ENCODE data around the gene KCNA2.

Gene KCNA2

DNA sequence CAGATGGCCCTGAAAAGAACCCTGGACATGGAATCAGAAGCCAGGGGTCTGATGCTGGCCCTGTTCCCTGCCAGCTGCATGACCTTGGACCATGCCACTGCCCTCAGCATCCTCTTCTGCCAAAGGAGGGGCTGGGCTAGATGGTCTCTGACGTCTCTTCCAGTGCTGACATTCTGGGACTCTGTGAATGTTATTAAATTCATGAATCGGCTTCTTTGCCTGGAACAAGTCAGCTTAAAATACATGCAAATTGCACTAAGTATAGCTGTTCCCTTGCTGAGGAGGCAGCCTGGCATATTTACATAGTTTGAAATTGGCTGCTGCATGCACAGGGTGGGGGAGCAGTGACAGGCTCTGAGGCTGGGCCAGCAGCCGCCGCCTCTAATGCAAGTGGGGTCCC is 23.8 kb downstream of the KCNA2 start:
- Histone ChIP-seq H3K79me2 (no peaks in the 10 kb centered on the region), H3K9me3 (ENCODE audit: control insufficient read depth, low read length) (no peaks in the 10 kb centered on the region), H3K4me3 (ENCODE audit: low read depth, low read length) (no peak overlapping the region), H3K4me1 (no peaks in the 10 kb centered on the region), H3K27me3 (ENCODE audit: control insufficient read depth, insufficient read depth, low read length) (no peaks in the 10 kb centered on the region), H2AFZ (no peak overlapping the region), H3K36me3 (ENCODE audit: control insufficient read depth, insufficient read depth, low read length) (no peaks in the 10 kb centered on the region), H3K27ac (no peak overlapping the region), H3K9ac (no peak overlapping the region), H3K4me2 (ENCODE audit: low read length) (no peak overlapping the region)
- no peak for TF ChIP-seq CTCF (IDR thresholded peaks at IDR 0.05)

- TF ChIP-seq CTCF (IDR thresholded peaks at IDR 0.05) = no peak
- H3K9ac ChIP-seq = no peak overlapping the region
- H3K79me2 ChIP-seq = no peaks in the 10 kb centered on the region
- H3K9me3 ChIP-seq (ENCODE audit: control insufficient read depth, low read length) = no peaks in the 10 kb centered on the region
- no peak overlapping the region for H3K4me3 ChIP-seq (ENCODE audit: low read depth, low read length)
- no peak overlapping the region for H3K27ac ChIP-seq
- H3K4me2 ChIP-seq (ENCODE audit: low read length) = no peak overlapping the region
- H3K27me3 ChIP-seq (ENCODE audit: control insufficient read depth, insufficient read depth, low read length) = no peaks in the 10 kb centered on the region
- H3K36me3 ChIP-seq (ENCODE audit: control insufficient read depth, insufficient read depth, low read length) = no peaks in the 10 kb centered on the region
- H3K4me1 ChIP-seq = no peaks in the 10 kb centered on the region
- H2AFZ ChIP-seq = no peak overlapping the region
These were observed 24.4 kb downstream of the KCNA2 start for GRCh38 chr1:110581682-110582145.

- H3K4me2 ChIP-seq (ENCODE audit: low read length) = no peak overlapping the region
- H3K27ac ChIP-seq = no peak overlapping the region
- no peak overlapping the region for H3K4me3 ChIP-seq (ENCODE audit: low read depth, low read length)
- no peak overlapping the region for H3K9ac ChIP-seq
- H3K4me1 ChIP-seq = no peaks in the 10 kb centered on the region
- H3K27me3 ChIP-seq (ENCODE audit: control insufficient read depth, insufficient read depth, low read length) = no peaks in the 10 kb centered on the region
- TF ChIP-seq CTCF (IDR thresholded peaks at IDR 0.05) = no peak
- H2AFZ ChIP-seq = no peak overlapping the region
- no peaks in the 10 kb centered on the region for H3K36me3 ChIP-seq (ENCODE audit: control insufficient read depth, insufficient read depth, low read length)
- no peaks in the 10 kb centered on the region for H3K79me2 ChIP-seq
- H3K9me3 ChIP-seq (ENCODE audit: control insufficient read depth, low read length) = no peaks in the 10 kb centered on the region
These were observed 25.9 kb downstream of the KCNA2 start for GRCh38 chr1:110580244-110580643.

- no peaks in the 10 kb centered on the region for H3K9me3 ChIP-seq (ENCODE audit: control insufficient read depth, low read length)
- no peak overlapping the region for H3K4me3 ChIP-seq (ENCODE audit: low read depth, low read length)
- H2AFZ ChIP-seq = no peak overlapping the region
- H3K9ac ChIP-seq = no peak overlapping the region
- no peaks in the 10 kb centered on the region for H3K36me3 ChIP-seq (ENCODE audit: control insufficient read depth, insufficient read depth, low read length)
- no peaks in the 10 kb centered on the region for H3K4me1 ChIP-seq
- H3K27me3 ChIP-seq (ENCODE audit: control insufficient read depth, insufficient read depth, low read length) = no peaks in the 10 kb centered on the region
- H3K4me2 ChIP-seq (ENCODE audit: low read length) = no peak overlapping the region
- no peak for TF ChIP-seq CTCF (IDR thresholded peaks at IDR 0.05)
- H3K27ac ChIP-seq = no peak overlapping the region
- no peaks in the 10 kb centered on the region for H3K79me2 ChIP-seq
These were observed 26.7 kb downstream of the KCNA2 start for GRCh38 chr1:110579460-110579859.

DNA sequence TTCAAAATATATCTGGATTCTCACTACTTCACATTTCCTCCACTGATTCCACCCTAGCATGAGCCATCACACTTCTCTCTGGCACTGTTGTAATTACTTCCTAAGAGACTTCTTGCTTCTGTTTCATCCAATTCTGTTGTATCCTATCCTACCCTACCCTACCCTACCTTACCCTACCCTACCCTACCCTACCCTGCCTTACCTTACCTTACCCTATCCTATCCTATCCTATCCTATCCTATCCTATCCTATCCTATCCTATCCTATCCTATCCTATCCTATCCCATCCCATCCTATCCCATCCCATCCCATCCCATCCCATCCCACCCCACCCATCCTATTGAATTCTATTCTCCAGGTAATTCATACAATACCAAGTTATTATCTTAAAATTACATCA is 29.7 kb downstream of the KCNA2 start:
- no peaks in the 10 kb centered on the region for H3K36me3 ChIP-seq (ENCODE audit: control insufficient read depth, insufficient read depth, low read length)
- no peaks in the 10 kb centered on the region for H3K79me2 ChIP-seq
- no peak overlapping the region for H2AFZ ChIP-seq
- no peaks in the 10 kb centered on the region for H3K4me1 ChIP-seq
- H3K9ac ChIP-seq = no peak overlapping the region
- no peak overlapping the region for H3K27ac ChIP-seq
- H3K4me3 ChIP-seq (ENCODE audit: low read depth, low read length) = no peak overlapping the region
- TF ChIP-seq CTCF (IDR thresholded peaks at IDR 0.05) = no peak
- H3K9me3 ChIP-seq (ENCODE audit: control insufficient read depth, low read length) = no peaks in the 10 kb centered on the region
- no peaks in the 10 kb centered on the region for H3K27me3 ChIP-seq (ENCODE audit: control insufficient read depth, insufficient read depth, low read length)
- no peak overlapping the region for H3K4me2 ChIP-seq (ENCODE audit: low read length)
